KMS-11 (cell line): ENCODE data around the gene SPTLC3.

ENCODE experiments used
- H2AFZ ChIP-seq: fragments of 200-600 bp; sonication (generic); 2 replicates; pipeline ENCODE4 v1.6.1; 2016; ENCODE audit warnings: antibody characterized with exemption, mixed run types, low read depth
- H3K27ac ChIP-seq: fragments of 200-600 bp; sonication (generic); 2 replicates; pipeline ENCODE4 v1.6.1; 2016; ENCODE audit warnings: mild to moderate bottlenecking, mixed run types
- H3K27me3 ChIP-seq: fragments of 200-600 bp; sonication (generic); 2 replicates; pipeline ENCODE4 v1.6.1; 2017; ENCODE audit warnings: mild to moderate bottlenecking, low read depth, mixed run types, moderate library complexity; ENCODE audit not compliant: insufficient read depth
- H3K36me3 ChIP-seq: fragments of 200-600 bp; sonication (generic); 2 replicates; pipeline ENCODE4 v1.6.1; 2017; ENCODE audit warnings: mild to moderate bottlenecking, mixed run types; ENCODE audit not compliant: insufficient read depth
- H3K4me1 ChIP-seq: fragments of 200-600 bp; sonication (generic); 2 replicates; pipeline ENCODE4 v1.6.1; 2016; ENCODE audit warnings: mild to moderate bottlenecking, low read depth, mixed run types; ENCODE audit not compliant: poor library complexity, severe bottlenecking
- H3K4me2 ChIP-seq: fragments of 200-600 bp; sonication (generic); 2 replicates; pipeline ENCODE4 v1.7.0; 2016; ENCODE audit warnings: mild to moderate bottlenecking, mixed run types
- H3K4me3 ChIP-seq: fragments of 200-600 bp; sonication (generic); IDR thresholded peaks from 2 replicates; pipeline ENCODE4 v1.6.1; 2017; ENCODE audit warnings: low read depth, low read length, mixed read lengths; ENCODE audit not compliant: insufficient read depth
- H3K79me2 ChIP-seq: fragments of 200-600 bp; sonication (generic); 2 replicates; pipeline ENCODE4 v1.6.1; 2016; ENCODE audit warnings: low read depth, mixed run types; ENCODE audit not compliant: insufficient read depth
- H3K9ac ChIP-seq: fragments of 200-600 bp; sonication (generic); 2 replicates; pipeline ENCODE4 v1.6.1; 2016; ENCODE audit warnings: mild to moderate bottlenecking, mixed run types
- H4K20me1 ChIP-seq: fragments of 200-600 bp; sonication (generic); 2 replicates; pipeline ENCODE4 v1.6.1; 2016; ENCODE audit warnings: mild to moderate bottlenecking, mixed run types; ENCODE audit not compliant: insufficient read depth
- TF ChIP-seq, protein P1 (sequence below): fragments of 200-600 bp; sonication (generic); conservative IDR thresholded peaks from 2 replicates; pipeline ENCODE4 v1.6.1; 2017; ENCODE audit warnings: low read depth, mild to moderate bottlenecking, antibody characterized with exemption, low read length, moderate library complexity, mixed read lengths

The SPTLC3 gene

GRCh38 chr20:13008761-13009681 is at the start of gene SPTLC3:
TSS of gene SPTLC3 (plus strand) at chr20:13008972. CDS start at chr20:13009268, 296 bp downstream.
- H3K79me2 ChIP-seq: no peaks in the 10 kb centered on the region
- H3K4me3 ChIP-seq: no peak within 1 kb of the TSS

DNA sequence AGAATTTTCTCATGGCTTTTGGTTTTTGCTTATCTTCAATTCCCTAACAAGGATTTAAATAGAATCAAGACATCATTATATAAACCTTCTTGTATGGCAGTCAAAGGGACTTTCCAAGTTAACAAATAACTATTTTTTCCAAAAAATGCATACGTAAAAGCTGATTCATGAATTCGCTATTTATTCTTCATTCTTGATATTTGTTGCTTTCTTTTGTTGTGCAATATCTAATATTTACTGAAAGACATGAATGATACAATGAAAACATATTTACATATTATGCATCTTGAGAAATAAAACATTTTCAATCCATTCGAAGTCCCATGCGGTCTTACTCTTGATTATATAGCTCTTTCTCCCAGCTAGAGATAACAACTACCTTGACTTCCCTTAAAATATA is 47.0 kb upstream of the SPTLC3 start:
- no peaks in the 10 kb centered on the region for H4K20me1 ChIP-seq
- H3K36me3 ChIP-seq: no peaks in the 10 kb centered on the region
- H3K27ac ChIP-seq: no peak overlapping the region
- H3K4me1 ChIP-seq: peaks cover under 1% of the 10 kb centered on the region
- TF ChIP-seq, protein P1, sequence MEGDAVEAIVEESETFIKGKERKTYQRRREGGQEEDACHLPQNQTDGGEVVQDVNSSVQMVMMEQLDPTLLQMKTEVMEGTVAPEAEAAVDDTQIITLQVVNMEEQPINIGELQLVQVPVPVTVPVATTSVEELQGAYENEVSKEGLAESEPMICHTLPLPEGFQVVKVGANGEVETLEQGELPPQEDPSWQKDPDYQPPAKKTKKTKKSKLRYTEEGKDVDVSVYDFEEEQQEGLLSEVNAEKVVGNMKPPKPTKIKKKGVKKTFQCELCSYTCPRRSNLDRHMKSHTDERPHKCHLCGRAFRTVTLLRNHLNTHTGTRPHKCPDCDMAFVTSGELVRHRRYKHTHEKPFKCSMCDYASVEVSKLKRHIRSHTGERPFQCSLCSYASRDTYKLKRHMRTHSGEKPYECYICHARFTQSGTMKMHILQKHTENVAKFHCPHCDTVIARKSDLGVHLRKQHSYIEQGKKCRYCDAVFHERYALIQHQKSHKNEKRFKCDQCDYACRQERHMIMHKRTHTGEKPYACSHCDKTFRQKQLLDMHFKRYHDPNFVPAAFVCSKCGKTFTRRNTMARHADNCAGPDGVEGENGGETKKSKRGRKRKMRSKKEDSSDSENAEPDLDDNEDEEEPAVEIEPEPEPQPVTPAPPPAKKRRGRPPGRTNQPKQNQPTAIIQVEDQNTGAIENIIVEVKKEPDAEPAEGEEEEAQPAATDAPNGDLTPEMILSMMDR: no peak
- no peaks in the 10 kb centered on the region for H3K79me2 ChIP-seq
- no peak overlapping the region for H3K4me2 ChIP-seq
- H3K9ac ChIP-seq: no peak overlapping the region
- no peaks in the 10 kb centered on the region for H3K27me3 ChIP-seq
- no peak overlapping the region for H3K4me3 ChIP-seq
- H2AFZ ChIP-seq: no peak overlapping the region

More at GRCh38 chr20:13008761-13009681, at the start of gene SPTLC3:
- H3K9ac ChIP-seq: no peak within 1 kb of the TSS
- TF ChIP-seq, protein P1: no peak
- H3K27ac ChIP-seq: peak within 1 kb of the TSS; percentile 28; the same call in 1 of the 2 replicates
- peak within 1 kb of the TSS; percentile 54 for H3K4me2 ChIP-seq
- peaks cover 25% of the 10 kb centered on the region for H3K4me1 ChIP-seq
- H3K36me3 ChIP-seq: no peaks in the 10 kb centered on the region
- no peaks in the 10 kb centered on the region for H3K27me3 ChIP-seq
- H2AFZ ChIP-seq: peak within 1 kb of the TSS; percentile 55
- H4K20me1 ChIP-seq: no peaks in the 10 kb centered on the region

- no peak overlapping the region for H3K4me2 ChIP-seq
- TF ChIP-seq, protein P1: no peak
- no peaks in the 10 kb centered on the region for H3K27me3 ChIP-seq
- H3K79me2 ChIP-seq: no peaks in the 10 kb centered on the region
- no peaks in the 10 kb centered on the region for H3K4me1 ChIP-seq
- no peak overlapping the region for H3K4me3 ChIP-seq
- no peak overlapping the region for H3K9ac ChIP-seq
- H2AFZ ChIP-seq: no peak overlapping the region
- no peaks in the 10 kb centered on the region for H3K36me3 ChIP-seq
- no peaks in the 10 kb centered on the region for H4K20me1 ChIP-seq
- H3K27ac ChIP-seq: no peak overlapping the region
Observed at GRCh38 chr20:12962895-12963294, 45.9 kb upstream of the SPTLC3 start.

DNA sequence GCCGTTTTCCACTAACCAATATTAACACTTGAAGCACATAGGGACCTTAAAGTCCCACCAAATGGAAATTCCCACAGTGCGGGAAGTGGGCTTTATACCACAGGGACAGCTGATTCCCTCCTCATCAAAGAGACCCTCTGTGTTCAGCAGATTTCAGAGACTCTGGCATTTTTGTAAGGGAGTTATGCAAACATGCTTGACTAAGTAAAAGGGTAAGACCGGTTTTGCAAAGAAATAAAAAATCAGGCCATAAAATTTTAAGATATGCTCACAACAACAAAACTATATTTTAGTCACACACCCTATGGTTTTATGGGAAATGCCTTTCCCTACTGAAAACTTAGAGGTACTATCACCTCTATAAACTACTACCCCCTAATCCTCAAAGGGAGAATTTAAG is 45.4 kb upstream of the SPTLC3 start:
- Histone ChIP-seq H3K79me2 (no peaks in the 10 kb centered on the region), H3K4me3 (no peak overlapping the region), H3K36me3 (no peaks in the 10 kb centered on the region), H2AFZ (no peak overlapping the region), H3K4me1 (no peaks in the 10 kb centered on the region), H4K20me1 (no peaks in the 10 kb centered on the region), H3K27me3 (no peaks in the 10 kb centered on the region), H3K4me2 (no peak overlapping the region), H3K27ac (no peak overlapping the region), H3K9ac (no peak overlapping the region)
- TF ChIP-seq, protein P1: no peak
